Activated naive CD8-positive, alpha-beta T cell treated with anti-CD3 and anti-CD28 coated beads, Interleukin-2, amount 50 U/mL, for 24 hours (primary cell): ENCODE measurements around the gene WDR38.
A peak's percentile ranks its signal among the peaks of the same experiment; 100 is the strongest.
"Not testable (repeated sequence)": the region's sequence is repeated elsewhere in the genome, so short reads cannot be mapped to it uniquely, and the experiment has no call there.

ENCODE experiments used
- ATAC-seq: fragments of 150-1000 bp; cut with Tn5 transposase; one replicate; pipeline ENCODE4 v1.10.0; 2021
- DNase-seq: peaks from one replicate; pipeline ENCODE4 v3.0.0; 2021
- H3K27ac Mint-ChIP-seq: one replicate; pipeline ENCODE4 v1.8.0; 2021; ENCODE audit warnings: mild to moderate bottlenecking, mixed read lengths
- H3K27me3 Mint-ChIP-seq: one replicate; pipeline ENCODE4 v1.8.0; 2021; ENCODE audit warnings: mixed read lengths
- H3K36me3 Mint-ChIP-seq: one replicate; pipeline ENCODE4 v1.8.0; 2021; ENCODE audit warnings: low read depth, mixed read lengths
- H3K4me1 Mint-ChIP-seq: one replicate; pipeline ENCODE4 v1.8.0; 2021; ENCODE audit warnings: mixed read lengths
- H3K4me3 Mint-ChIP-seq: one replicate; pipeline ENCODE4 v1.8.0; 2021; ENCODE audit warnings: mild to moderate bottlenecking, moderate library complexity, mixed read lengths
- H3K9me3 Mint-ChIP-seq: one replicate; pipeline ENCODE4 v1.8.0; 2021; ENCODE audit warnings: mixed read lengths

Gene WDR38

DNA sequence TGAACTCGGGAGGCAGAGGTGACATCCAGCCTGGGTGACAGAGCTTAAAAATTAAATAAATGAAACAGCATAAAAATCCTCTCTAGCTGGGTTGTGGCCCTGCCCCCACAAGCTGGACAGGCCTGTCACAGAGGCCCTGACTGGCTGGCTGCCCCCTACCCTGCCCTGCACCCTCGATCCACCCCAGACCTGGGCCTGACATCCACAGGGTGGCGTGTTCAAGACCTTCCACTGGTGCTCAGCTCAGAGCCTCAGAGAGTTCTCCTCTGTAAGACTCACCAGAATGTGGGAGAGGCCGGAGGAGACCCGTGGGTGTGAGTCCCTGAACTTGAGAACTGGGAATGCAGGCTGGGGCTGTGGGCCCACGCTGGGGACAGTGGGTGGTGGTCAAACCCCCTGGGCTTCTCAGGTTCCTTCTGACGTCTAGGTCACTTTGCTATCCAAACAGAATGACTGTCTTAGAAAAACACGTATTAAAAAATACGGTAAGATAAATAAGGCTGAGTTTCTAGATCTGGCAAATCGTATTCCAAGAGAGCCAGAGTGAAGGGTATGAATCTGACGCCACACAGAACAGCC is 9.7 kb upstream of the WDR38 start:
- DNase-seq (no peak), ATAC-seq (no peak)
- Mint-ChIP-seq H3K4me3 (no peak overlapping the region), H3K27me3 (peaks cover 15% of the 10 kb centered on the region), H3K27ac (no peak overlapping the region), H3K4me1 (no peaks in the 10 kb centered on the region), H3K36me3 (no peaks in the 10 kb centered on the region), H3K9me3 (no peaks in the 10 kb centered on the region)

DNA sequence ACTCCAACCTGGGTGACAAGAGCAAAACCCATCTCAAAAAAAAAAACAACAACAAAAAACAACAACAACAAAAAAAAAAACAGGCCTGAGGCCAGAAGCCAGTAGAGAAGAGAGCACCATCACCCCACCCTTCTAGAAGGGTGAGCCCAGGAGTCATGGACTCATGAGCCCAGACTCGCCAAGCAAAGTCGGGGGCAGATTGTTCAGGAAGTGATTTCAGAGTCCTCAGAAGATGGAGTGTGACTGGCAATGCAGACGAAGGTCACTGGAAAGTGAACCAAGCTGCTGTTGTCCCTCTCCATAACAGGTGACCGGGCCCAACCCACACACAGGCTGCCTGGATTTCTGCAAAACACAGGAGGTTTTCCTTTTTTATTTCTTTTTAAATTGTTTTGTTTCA is 9.0 kb upstream of the WDR38 start:
- no peak for DNase-seq
- Mint-ChIP-seq H3K36me3 (no peaks in the 10 kb centered on the region), H3K4me3 (no peak overlapping the region), H3K27ac (no peak overlapping the region), H3K27me3 (peaks cover 14% of the 10 kb centered on the region), H3K9me3 (no peaks in the 10 kb centered on the region), H3K4me1 (no peaks in the 10 kb centered on the region)
- no peak for ATAC-seq

DNA sequence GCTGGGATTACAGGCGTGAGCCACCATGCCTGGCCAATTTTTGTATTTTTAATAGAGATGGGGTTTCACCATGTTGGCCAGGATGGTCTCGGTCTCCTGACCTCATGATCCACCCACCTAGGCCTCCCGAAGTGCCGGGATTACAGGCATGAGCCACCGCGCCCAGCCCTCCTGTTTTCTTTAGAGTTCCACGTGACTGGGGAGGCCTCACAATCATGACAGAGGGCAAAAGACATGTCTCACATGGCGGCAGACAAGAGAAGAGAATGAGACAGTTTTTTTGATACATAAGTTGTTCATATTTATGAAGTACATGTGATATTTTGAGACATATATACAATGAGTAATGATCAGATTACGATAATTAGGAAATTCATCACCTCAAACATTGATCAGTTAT is 6.8 kb upstream of the WDR38 start:
- H3K9me3 Mint-ChIP-seq, H3K27ac Mint-ChIP-seq, DNase-seq, H3K4me1 Mint-ChIP-seq, H3K36me3 Mint-ChIP-seq, ATAC-seq, H3K4me3 Mint-ChIP-seq: not testable (repeated sequence)
- peaks cover 22% of the 10 kb centered on the region for H3K27me3 Mint-ChIP-seq

DNA sequence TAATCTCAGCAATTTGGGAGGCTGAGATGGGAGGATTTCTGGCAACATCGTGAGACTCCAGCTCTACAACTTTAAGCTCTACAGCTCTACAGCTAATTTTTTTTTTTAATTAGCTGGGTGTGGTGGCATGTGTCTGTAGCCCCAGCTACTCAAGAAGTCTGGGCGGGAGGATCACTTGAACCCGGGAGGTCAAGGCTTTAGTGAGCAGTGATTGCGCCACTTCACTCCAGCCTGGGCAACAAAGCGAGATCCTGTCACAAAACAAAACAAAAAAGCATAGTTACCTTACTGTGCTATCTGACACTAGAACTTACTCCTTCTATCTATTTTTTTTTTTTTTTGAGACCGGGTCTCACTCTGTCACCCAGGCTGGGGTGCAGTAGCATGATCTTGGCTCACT is 6.3 kb upstream of the WDR38 start:
- Mint-ChIP-seq H3K27me3 (peaks cover 22% of the 10 kb centered on the region), H3K27ac (no peak overlapping the region), H3K4me3 (no peak overlapping the region), H3K36me3 (no peaks in the 10 kb centered on the region), H3K9me3 (no peaks in the 10 kb centered on the region), H3K4me1 (no peaks in the 10 kb centered on the region)
- DNase-seq (no peak), ATAC-seq (no peak)

DNA sequence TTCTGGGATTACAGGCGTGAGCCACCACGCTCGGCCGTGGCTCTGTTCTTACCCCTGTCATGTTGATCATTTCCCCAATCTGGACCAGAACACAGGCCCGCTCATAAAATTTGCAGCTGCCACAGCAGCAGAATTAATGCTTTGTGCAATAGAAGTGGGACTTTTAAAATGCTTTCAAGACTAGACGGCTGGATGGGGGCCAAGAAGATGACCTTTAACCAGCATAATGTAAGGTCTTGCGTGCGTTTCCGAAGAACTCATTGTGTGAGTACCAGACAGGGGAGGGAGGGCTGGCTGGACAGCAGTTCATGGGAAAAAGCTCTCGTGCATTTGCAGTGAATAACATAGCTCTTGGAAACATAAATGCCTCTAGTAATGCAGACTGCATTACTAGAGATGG is 3.5 kb upstream of the WDR38 start:
- Mint-ChIP-seq H3K4me1 (peaks cover 6% of the 10 kb centered on the region), H3K36me3 (no peaks in the 10 kb centered on the region), H3K4me3 (no peak overlapping the region), H3K9me3 (no peaks in the 10 kb centered on the region), H3K27ac (no peak overlapping the region), H3K27me3 (peaks cover 18% of the 10 kb centered on the region)
- no peak for DNase-seq
- no peak for ATAC-seq

DNA sequence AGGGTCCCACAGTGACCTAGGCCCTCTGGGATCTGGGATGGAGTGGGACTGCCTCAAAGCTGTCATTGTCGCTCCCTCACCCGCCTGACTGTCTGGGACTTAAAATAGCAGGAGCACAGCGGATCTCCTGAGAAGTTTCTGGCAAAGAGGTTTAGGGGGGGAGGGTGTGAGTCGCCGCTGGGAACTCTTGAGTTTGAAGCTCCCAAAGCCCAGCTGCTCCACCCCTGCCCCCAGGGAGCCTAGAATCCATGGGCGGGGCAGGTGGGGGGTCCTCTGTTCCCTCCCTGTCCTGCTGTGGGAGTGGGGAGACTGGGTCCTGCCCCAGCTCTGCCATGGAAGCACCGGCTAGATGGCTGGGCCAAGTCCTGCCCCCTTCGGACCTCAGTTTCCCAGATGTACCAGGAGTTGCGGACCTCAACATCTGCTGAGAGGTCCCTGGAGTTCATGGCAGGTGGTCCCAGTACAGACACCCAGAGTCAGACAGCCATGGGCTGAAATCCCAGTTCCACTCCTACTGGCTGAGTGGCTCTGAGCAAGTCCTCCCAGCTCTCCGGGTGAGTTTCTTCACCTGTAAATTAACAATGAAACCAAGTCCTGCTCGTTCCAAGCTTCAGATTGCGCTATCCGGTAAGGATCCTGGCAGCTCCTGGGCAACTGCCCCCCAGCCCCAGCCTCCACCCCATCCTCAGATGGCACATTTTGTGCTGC is 985 bp upstream of the WDR38 start:
- Mint-ChIP-seq H3K27ac (no peak overlapping the region), H3K27me3 (peaks cover 16% of the 10 kb centered on the region), H3K9me3 (no peaks in the 10 kb centered on the region), H3K4me3 (peak overlapping the region; percentile 50), H3K4me1 (peaks cover 7% of the 10 kb centered on the region), H3K36me3 (peaks cover 5% of the 10 kb centered on the region)
- ATAC-seq = no peak
- DNase-seq = no peak

DNA sequence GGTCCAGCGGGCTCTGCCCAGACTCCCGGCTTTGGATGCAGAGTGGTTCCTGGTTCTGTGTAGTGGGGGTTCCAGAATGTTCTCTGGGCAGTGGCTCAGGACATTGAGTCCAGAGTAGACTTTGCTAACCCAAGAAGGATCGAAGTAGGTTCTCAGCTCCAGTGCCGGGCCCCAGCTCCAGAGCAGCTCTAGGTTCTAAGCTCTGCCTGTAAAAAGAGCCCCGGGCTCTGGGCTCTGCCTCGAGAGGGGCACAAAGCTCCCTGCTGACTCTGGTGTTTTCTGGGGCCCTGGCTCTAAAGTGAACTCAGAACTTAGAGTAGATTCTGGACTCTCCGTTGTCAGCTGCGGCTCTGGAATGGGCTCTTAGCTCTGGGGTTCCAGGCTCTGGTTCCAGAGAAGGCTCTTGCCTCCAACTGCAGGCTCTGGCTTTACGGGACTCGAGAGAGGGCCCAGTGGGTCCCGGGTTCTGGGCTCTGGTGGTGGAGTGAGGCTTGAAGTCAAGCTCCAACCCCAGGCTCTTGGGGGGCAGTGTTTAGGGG is 414 bp downstream of the WDR38 start:
- H3K36me3 Mint-ChIP-seq = peaks cover 19% of the 10 kb centered on the region
- peaks cover 13% of the 10 kb centered on the region for H3K27me3 Mint-ChIP-seq
- no peaks in the 10 kb centered on the region for H3K9me3 Mint-ChIP-seq
- ATAC-seq (no peak), DNase-seq (peak; percentile 6)
- peaks cover 21% of the 10 kb centered on the region for H3K4me1 Mint-ChIP-seq
- H3K4me3 Mint-ChIP-seq = no peak overlapping the region
- peak overlapping the region; percentile 22 for H3K27ac Mint-ChIP-seq

DNA sequence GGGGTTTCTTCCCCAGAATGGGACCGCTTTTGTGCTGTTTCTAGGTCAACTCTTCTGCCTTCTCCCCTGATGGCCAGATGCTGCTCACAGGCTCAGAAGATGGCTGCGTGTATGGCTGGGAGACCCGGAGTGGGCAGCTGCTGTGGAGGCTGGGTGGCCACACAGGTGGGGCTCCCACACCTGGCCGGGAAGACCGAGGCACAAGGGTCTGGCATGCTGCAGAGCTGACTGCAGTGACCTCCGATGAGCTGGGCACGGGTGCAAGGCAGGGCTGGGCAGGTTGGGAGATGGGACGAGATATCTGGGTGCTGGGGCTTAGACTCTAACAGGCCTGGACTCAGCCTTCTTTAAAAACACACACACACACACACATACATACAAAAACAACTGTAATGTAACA is 901 bp downstream of the WDR38 start:
- peaks cover 26% of the 10 kb centered on the region for H3K4me1 Mint-ChIP-seq
- H3K9me3 Mint-ChIP-seq = no peaks in the 10 kb centered on the region
- H3K4me3 Mint-ChIP-seq = no peak overlapping the region
- DNase-seq = peak; percentile 7
- no peak overlapping the region for H3K27ac Mint-ChIP-seq
- no peak for ATAC-seq
- H3K27me3 Mint-ChIP-seq = peaks cover 13% of the 10 kb centered on the region
- peaks cover 24% of the 10 kb centered on the region for H3K36me3 Mint-ChIP-seq

DNA sequence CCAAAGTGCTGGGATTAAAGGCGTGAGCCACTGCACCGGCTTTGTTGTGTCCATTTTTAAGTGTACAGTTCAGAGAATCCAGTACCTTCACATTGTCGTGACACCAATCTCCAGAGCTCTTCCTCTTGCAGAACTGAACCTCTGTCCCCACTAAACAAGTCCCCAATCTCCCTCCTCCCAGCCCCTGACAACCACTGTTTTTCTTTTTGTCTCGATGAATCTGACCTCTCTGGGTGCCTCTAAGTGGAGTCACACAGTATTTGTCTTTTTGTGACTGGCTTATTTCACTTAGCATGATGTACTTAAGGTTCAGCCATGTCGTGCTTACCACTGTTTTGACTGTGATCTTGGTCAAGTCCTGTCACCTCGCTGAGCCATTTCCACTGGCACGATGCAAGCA is 1.6 kb downstream of the WDR38 start:
- no peak overlapping the region for H3K4me3 Mint-ChIP-seq
- peak overlapping the region; percentile 50 for H3K27ac Mint-ChIP-seq
- ATAC-seq (no peak), DNase-seq (no peak)
- no peaks in the 10 kb centered on the region for H3K9me3 Mint-ChIP-seq
- peaks cover 33% of the 10 kb centered on the region for H3K4me1 Mint-ChIP-seq
- peaks cover 8% of the 10 kb centered on the region for H3K27me3 Mint-ChIP-seq
- H3K36me3 Mint-ChIP-seq = peaks cover 30% of the 10 kb centered on the region

DNA sequence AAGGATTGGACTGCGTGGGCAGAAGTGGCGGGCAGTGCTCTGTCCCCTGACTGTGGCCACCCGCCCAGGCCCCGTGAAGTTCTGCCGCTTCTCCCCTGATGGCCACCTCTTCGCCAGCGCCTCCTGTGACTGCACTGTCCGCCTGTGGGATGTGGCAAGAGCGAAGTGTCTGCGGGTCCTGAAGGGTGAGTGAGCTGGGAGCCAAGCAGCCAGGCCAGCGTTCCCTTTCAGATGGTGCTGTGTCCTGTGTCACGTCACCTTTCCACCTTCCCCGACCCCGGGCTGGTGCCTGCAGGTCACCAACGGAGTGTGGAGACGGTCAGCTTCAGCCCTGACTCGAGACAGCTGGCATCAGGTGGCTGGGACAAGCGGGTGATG is 2.3 kb downstream of the WDR38 start:
- no peak overlapping the region for H3K4me3 Mint-ChIP-seq
- peaks cover 38% of the 10 kb centered on the region for H3K36me3 Mint-ChIP-seq
- peaks cover 40% of the 10 kb centered on the region for H3K4me1 Mint-ChIP-seq
- no peaks in the 10 kb centered on the region for H3K9me3 Mint-ChIP-seq
- H3K27ac Mint-ChIP-seq = peak overlapping the region; percentile 50
- H3K27me3 Mint-ChIP-seq = peaks cover 5% of the 10 kb centered on the region
- no peak for ATAC-seq
- peak; percentile 14 for DNase-seq

DNA sequence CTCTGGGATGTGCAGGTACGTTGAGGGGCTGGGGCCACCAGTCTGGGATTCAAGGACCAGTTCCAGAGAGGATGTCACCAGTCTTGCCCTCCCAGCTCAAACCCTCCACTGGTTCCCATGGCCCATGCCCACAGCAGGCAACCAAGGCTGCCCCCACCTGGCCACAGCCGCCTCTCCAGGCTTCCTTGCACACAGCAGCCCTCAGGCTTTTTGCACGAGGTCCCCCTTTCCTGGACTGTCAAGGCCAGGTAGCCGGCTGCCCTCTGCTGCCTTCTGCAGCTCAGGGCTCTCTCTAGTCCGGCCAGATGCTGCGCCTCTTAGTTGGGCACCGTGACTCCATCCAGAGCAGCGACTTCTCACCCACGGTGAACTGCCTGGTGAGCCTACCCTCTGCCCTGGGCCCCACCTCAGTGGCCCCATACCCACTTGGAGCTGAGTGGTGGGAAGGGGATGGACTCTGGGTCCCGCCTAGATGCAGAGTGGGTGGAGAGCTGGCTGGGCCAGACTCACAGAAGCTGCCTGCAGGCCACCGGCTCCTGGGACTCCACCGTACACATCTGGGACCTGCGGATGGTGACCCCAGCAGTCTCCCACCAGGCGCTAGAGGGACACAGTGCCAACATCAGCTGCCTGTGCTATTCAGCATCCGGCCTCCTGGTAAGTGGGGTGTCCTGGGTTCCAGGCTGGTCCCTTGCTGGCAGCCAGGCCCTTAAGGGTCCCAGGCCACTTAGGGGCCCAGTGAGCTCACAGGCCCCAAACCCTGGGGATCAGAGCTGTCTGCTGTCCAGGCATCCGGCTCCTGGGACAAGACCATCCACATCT is 2.9 kb downstream of the WDR38 start:
- H3K27me3 Mint-ChIP-seq = peaks cover 4% of the 10 kb centered on the region
- H3K36me3 Mint-ChIP-seq = peaks cover 44% of the 10 kb centered on the region
- DNase-seq = peak; percentile 42
- peaks cover 41% of the 10 kb centered on the region for H3K4me1 Mint-ChIP-seq
- H3K9me3 Mint-ChIP-seq = no peaks in the 10 kb centered on the region
- peak overlapping the region; percentile 15 for H3K27ac Mint-ChIP-seq
- H3K4me3 Mint-ChIP-seq = no peak overlapping the region
- ATAC-seq = peak; percentile 22

DNA sequence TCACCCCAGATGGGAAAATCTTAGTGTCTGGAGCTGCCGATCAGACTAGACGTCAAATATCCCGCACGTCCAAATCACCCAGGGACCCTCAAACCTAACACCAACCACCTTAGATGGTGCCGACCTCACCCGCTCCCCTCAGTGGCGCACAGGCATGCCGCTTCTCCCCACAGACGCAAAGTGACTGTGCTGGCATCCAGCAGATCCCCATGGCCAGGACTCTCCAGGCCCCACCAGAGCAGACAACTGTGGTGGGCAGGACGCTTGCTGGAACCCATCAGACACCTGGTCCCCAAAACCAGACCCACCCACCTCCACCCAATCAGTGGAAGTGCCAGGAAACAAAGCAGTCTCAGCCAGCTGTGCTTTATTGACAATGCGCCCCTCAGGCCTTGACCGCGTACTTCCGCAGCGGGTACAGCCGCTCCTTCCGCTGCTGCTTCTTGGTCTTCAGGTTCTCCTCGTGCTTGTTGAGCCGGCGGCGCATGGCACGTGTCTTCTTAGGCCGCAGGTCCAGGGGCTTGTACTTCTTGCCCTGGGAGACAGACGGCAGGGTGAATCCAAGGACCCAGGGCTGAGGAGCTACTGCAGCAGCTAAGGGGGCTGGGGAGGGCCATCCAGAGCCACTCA is 4.4 kb downstream of the WDR38 start:
- peaks cover 47% of the 10 kb centered on the region for H3K36me3 Mint-ChIP-seq
- no peak for ATAC-seq
- H3K9me3 Mint-ChIP-seq = no peaks in the 10 kb centered on the region
- peak overlapping the region; percentile 36 for H3K4me3 Mint-ChIP-seq
- no peaks in the 10 kb centered on the region for H3K27me3 Mint-ChIP-seq
- H3K4me1 Mint-ChIP-seq = peaks cover 44% of the 10 kb centered on the region
- H3K27ac Mint-ChIP-seq = peak overlapping the region; percentile 76
- peak; percentile 8 for DNase-seq

DNA sequence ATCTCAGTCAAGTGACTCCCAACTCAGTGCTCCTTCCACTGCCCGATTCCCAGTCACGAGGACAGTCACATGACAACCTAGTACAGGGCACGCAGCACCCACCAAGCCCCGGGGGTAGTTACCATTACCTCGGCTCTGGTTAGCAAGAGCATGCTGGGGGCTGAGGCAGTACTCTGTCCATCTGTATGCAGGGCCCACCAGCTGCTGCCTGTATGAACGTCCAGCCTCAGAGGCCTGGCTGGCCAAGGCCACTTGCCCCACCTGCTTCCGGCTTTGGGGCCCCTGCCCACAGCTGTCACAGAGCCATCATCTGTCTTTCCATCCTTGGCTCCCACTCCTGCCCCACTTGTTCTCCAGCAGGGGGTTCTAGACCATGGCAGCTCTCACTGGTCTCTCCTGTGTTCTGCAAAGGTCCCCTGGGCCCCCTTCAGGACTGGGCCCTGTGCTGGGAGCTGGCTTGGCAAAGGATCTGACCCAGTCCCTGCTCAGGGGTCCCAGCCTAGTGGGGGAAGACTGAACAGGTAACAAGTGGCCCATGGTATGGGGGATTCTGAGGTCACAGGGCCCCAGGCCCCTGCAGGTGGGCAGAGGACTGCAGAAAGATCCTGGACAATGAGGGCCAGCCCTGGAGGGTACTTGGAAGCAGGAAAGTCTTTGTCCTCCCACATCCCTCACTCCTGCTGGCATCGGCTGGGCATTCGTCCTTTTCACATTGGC is 5.2 kb downstream of the WDR38 start:
- ATAC-seq = no peak
- H3K4me3 Mint-ChIP-seq = peak overlapping the region; percentile 93
- H3K27ac Mint-ChIP-seq = peak overlapping the region; percentile 97
- no peaks in the 10 kb centered on the region for H3K27me3 Mint-ChIP-seq
- H3K9me3 Mint-ChIP-seq = no peaks in the 10 kb centered on the region
- peaks cover 47% of the 10 kb centered on the region for H3K36me3 Mint-ChIP-seq
- peaks cover 45% of the 10 kb centered on the region for H3K4me1 Mint-ChIP-seq
- peak; percentile 9 for DNase-seq
